C4-2B (cell line): ENCODE results near the gene PUDP.
"Not testable (repeated sequence)": the region's sequence is repeated elsewhere in the genome, so short reads cannot be mapped to it uniquely, and the experiment has no call there.

Experiments
- H3K27ac ChIP-seq: fragments of 450-650 bp; 2 replicates; pipeline ENCODE4 v1.5.1; 2017
- CTCF ChIP-seq: fragments of 450-650 bp; conservative IDR thresholded peaks from 2 replicates; pipeline ENCODE4 v1.5.1; 2017; ENCODE audit warnings: mild to moderate bottlenecking
- ZFX ChIP-seq: fragments of 450-650 bp; IDR thresholded peaks from 2 replicates; pipeline ENCODE4 v1.6.1; 2017

Gene PUDP

GRCh38 chrX:7179446-7179845 lies 31.5 kb upstream of the PUDP start:
- TF ChIP-seq CTCF (no peak), ZFX (no peak)

GRCh38 chrX:7178859-7179258 lies 30.9 kb upstream of the PUDP start:
- not testable (repeated sequence) for H3K27ac ChIP-seq

More at GRCh38 chrX:7179446-7179845, 31.5 kb upstream of the PUDP start:
- H3K27ac ChIP-seq, result no peak overlapping the region

- no peak overlapping the region for H3K27ac ChIP-seq
- TF ChIP-seq ZFX, result no peak
- TF ChIP-seq CTCF, result peak; percentile 39
Measured at GRCh38 chrX:7170898-7171297, 22.9 kb upstream of the PUDP start.

GRCh38 chrX:7169627-7170026 lies 21.7 kb upstream of the PUDP start:
- no peak overlapping the region for H3K27ac ChIP-seq
- TF ChIP-seq ZFX (no peak), CTCF (no peak)

GRCh38 chrX:7168371-7168770 lies 20.4 kb upstream of the PUDP start:
- H3K27ac ChIP-seq, result no peak overlapping the region
- TF ChIP-seq ZFX (no peak), CTCF (no peak)

- H3K27ac ChIP-seq, result no peak overlapping the region
- TF ChIP-seq CTCF (no peak), ZFX (no peak)
Measured at GRCh38 chrX:7164174-7164573, 16.2 kb upstream of the PUDP start.

- TF ChIP-seq ZFX (no peak), CTCF (no peak)
- H3K27ac ChIP-seq, result no peak overlapping the region
Measured at GRCh38 chrX:7163146-7163677, 15.3 kb upstream of the PUDP start.

GRCh38 chrX:7159149-7159861 lies 11.4 kb upstream of the PUDP start:
- H3K27ac ChIP-seq, result no peak overlapping the region
- TF ChIP-seq CTCF, result no peak
- no peak for TF ChIP-seq ZFX
